Panc1 (cell line): ENCODE data around the gene KCNIP4.

Experiments
- POLR2AphosphoS5 ChIP-seq: IDR thresholded peaks from 2 replicates; pipeline ENCODE4 v1.6.1; 2012; ENCODE audit warnings: mild to moderate bottlenecking, low read depth, low read length, moderate library complexity
- SIN3A ChIP-seq: IDR thresholded peaks from 2 replicates; pipeline ENCODE4 v1.6.1; 2012; ENCODE audit warnings: low read depth, mild to moderate bottlenecking, low read length, moderate library complexity, borderline replicate concordance; ENCODE audit not compliant: insufficient read depth
- TF ChIP-seq, protein P1 (sequence below): fragments of 450-650 bp; IDR thresholded peaks from 2 replicates; pipeline ENCODE4 v1.5.1; 2017; ENCODE audit warnings: mild to moderate bottlenecking

DNA sequence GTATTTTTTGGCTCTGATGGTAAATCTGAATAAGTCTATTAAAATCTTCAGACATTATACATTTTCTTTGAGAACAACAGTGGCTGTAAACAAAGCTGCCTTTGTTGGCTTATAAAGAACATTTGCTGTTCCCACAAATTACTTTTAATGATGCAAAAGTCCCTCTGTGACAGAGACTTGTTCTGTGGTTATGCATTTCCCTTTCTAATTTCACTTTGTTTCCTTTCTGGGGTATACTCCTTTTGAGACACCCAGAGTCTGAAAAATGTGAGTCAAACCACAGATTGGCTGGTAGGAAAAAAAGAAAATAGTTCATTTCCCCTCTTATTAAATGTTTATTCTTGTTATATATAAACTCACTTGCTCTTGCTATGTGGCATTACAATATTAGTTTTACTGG, 845.9 kb downstream of the KCNIP4 start:
- TF ChIP-seq, protein P1, sequence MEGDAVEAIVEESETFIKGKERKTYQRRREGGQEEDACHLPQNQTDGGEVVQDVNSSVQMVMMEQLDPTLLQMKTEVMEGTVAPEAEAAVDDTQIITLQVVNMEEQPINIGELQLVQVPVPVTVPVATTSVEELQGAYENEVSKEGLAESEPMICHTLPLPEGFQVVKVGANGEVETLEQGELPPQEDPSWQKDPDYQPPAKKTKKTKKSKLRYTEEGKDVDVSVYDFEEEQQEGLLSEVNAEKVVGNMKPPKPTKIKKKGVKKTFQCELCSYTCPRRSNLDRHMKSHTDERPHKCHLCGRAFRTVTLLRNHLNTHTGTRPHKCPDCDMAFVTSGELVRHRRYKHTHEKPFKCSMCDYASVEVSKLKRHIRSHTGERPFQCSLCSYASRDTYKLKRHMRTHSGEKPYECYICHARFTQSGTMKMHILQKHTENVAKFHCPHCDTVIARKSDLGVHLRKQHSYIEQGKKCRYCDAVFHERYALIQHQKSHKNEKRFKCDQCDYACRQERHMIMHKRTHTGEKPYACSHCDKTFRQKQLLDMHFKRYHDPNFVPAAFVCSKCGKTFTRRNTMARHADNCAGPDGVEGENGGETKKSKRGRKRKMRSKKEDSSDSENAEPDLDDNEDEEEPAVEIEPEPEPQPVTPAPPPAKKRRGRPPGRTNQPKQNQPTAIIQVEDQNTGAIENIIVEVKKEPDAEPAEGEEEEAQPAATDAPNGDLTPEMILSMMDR: no peak
- TF ChIP-seq POLR2AphosphoS5 (no peak), SIN3A (no peak)
